Activated naive CD8-positive, alpha-beta T cell treated with anti-CD3 and anti-CD28 coated beads, Interleukin-2, amount 50 U/mL, for 16 hours (primary cell): ENCODE data around the gene ASMT.
"Not testable (repeated sequence)": the region's sequence is repeated elsewhere in the genome, so short reads cannot be mapped to it uniquely, and the experiment has no call there.

Source experiments
- DNase-seq: peaks from one replicate; pipeline ENCODE4 v3.0.0-alpha.2; 2020; ENCODE audit warnings: low read depth, low spot score

ASMT gene

DNA sequence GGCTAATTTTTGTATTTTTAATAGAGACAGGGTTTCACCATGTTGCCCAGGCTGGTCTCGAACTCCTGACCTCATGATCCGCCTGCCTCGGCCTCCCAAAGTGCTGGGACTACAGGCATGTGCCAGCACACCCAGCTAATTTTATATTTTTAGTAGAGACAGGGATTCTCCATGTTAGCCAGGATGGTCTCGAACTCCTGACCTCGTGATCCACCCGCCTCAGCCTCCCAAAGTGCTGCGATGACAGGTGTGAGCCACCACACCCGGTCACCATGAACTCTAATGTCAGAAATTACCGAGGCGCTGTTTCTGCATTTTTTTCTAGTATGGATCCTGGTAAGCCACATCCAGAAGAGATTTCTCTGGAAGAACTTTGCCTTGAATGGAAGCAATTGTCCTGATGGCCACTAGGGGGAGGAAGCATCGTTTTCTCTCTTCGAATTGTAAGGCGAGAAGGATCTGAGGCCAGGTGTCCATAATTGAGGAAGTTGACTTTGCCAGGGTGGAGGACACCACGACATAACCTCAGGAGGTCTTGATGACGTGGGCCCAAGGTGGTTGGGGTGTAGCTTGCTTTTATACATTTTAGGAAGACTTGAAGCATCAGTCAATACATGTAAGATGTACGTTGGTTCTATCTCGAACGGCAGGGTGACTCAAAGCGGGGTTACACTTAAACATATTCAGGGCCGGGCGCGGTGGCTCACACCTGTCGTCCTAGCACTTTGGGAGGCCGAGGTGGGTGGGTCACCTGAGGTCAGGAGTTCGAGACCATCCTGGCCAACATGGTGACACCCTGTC is 37.4 kb downstream of the ASMT start:
- not testable (repeated sequence) for DNase-seq

GRCh38 chrX:1656379-1656778 is 41.5 kb downstream of the ASMT start:
- no peak for DNase-seq

DNA sequence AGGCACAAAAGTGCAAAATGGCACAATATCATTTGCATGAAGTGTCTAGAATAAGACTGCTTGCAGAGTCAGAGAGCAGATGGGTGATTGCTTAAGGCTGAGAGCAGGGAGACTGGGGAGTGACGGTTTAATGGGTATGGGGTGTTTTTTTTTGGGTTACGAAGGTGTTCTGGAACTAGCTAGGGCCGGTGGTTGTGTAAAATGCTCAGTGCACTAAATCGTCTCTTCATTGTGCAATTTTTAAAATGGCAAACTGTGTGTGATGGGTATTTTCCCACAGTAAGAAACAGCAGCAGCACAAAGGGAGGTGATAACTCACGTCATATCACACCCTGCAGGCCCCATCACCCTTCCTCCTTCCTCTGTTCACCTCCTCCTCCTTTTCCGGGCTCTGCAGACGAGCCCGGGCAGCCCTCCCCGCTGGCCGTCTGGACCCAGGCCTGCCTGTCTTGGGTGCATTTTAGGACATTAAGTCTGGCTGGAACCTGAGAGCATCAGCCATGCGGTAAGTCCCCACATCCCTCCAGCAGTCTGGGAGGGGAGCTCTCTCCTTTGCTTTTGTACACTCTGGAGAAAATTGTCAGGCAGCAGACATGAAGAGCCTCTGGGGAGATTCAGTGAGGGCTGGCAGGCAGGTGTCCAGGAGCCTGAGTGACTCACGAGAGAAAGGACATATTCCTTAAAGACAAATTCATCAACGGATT is 42.7 kb downstream of the ASMT start:
- no peak for DNase-seq

- no peak for DNase-seq
Measured at GRCh38 chrX:1658071-1658491, 43.2 kb downstream of the ASMT start.

- DNase-seq, result no peak
Measured at GRCh38 chrX:1659664-1660461, 45.0 kb downstream of the ASMT start.

DNA sequence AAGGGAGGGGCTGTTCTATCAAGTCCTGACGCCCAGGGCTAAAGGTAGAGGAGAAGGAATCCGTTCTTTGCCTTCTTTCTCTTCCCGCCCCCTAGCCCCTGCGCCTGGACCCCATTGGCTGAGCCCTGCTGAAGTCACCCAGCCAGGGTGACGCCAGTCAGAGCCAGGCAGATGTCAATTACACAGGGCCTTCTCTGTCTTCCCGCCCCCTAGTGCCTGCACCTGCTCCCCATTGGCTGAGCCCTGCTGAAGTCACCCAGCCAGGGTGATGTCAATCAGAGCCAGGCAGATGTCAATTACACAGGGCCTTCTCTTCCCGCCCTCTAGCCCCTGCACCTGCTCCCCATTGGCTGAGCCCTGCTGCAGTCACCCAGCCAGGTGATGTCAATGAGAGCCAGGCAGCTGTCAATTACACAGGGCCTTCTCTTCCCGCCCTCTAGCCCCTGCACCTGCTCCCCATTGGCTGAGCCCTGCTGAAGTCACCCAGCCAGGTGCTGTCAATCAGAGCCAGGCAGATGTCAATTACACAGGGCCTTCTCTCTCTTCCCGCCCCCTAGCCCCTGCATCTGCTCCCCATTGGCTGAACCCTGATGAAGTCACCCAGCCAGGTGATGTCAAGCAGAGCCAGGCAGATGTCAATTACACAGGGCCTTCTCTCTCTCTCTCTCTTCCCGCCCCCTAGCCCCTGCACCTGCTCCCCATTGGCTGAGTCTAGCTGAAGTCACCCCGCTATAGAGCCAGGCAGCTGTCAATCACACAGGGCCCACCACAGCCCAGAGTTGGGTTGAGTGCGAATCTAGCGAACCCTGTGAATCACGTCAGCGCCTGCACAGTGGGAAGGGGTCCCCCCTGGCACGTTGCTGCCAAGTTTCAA is 46.4 kb downstream of the ASMT start:
- DNase-seq, result no peak

- no peak for DNase-seq
Measured at GRCh38 chrX:1661922-1662221, 47.0 kb downstream of the ASMT start.

DNA sequence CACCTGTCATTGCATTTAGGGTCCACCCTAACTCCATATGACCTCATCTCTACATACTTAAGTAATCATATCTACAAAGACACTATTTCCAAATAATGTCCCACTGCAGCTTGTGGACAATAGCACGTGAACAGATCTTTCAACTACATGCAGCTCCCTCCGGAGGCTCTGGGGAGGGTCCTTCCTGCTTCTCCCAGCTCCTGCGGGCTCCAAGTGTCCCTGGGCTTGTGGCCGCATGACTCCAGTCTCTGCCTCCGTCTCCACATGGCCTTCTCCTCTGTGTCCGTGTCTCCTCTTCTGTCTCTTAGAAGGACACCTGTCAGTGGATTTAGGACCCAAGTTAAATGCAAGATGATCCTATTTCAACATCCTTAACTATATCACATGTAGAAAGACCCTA is 52.7 kb downstream of the ASMT start:
- DNase-seq, result no peak

DNA sequence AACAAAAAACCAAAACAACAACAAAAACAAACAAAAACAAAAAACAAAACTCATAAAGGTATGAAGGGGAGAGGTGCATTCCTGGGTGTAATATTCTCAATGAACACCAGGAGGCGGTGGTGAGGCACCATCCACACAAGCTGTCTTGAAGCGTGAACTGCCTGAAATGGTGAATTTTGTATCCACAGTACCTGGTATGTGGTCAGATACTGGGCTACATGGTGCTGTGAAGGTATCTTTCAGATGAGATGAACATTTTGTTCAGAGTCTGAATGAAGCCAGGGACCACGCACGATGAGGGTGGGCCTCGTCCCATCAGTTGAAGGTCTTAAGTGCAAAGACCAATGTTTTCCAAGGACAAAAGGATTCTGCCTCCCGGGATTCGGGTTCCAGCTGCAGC is 58.5 kb downstream of the ASMT start:
- DNase-seq, result no peak

GRCh38 chrX:1676866-1677265 is 62.0 kb downstream of the ASMT start:
- no peak for DNase-seq

GRCh38 chrX:1679238-1679637 is 64.4 kb downstream of the ASMT start:
- no peak for DNase-seq

DNA sequence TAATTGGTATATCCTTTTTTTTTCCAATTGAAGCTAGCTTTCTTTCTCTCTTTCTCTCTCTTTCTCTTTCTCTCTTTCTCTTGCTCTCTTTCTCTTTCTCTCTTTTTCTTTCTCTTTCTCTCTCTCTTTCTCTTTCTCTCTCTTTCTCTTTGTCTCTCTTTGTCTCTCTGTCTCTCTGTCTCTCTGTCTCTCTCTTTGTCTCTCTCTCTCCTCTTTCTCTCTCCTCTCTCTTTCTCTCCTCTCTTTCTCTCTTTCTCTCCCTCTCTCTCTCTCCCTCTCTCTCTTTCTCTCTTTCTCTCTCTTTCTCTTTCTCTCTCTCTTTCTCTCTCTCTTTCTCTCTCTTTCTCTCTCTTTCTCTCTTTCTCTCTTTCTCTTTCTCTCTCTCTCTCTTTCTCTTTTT is 66.6 kb downstream of the ASMT start:
- DNase-seq, result no peak

- DNase-seq, result not testable (repeated sequence)
Measured at GRCh38 chrX:1681856-1682255, 67.0 kb downstream of the ASMT start.

DNA sequence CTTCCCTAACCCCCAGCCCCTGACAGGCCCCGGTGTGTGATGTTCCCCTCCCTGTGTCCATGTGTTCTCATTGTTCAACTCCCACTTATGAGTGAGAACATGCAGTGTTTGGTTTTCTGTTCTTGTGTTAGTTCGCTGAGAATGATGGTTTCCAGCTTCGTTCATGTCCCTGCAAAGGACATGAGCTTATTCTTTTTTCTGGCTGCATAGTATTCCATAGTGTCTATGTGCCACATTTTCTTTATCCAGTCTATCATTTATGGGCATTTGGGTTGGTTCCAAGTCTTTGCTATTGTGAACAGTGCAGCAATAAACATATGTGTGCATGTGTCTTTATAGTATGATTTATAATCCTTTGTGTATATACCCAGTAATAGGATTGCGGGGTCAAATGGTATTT is 67.6 kb downstream of the ASMT start:
- DNase-seq, result not testable (repeated sequence)

DNA sequence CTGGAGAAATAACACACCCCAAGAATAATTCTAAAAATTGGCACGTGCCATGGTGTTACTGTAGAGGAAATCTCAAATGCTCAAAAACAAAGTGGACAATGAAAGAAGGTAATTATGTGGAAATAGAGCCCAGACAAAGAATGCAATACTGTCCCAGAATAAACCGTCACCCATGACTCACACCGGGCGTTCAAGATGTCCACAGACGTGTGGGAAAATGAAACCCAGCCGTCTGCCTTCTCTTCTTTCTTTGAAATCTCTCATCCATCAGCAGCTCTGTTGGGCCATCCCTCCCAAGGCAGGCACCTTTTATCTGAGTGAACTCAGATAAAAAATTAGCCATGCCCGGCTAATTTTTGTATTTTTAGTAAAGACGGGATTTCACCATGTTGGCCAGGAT is 70.0 kb downstream of the ASMT start:
- DNase-seq, result not testable (repeated sequence)

- not testable (repeated sequence) for DNase-seq
Measured at GRCh38 chrX:1685444-1685880, 70.6 kb downstream of the ASMT start.

DNA sequence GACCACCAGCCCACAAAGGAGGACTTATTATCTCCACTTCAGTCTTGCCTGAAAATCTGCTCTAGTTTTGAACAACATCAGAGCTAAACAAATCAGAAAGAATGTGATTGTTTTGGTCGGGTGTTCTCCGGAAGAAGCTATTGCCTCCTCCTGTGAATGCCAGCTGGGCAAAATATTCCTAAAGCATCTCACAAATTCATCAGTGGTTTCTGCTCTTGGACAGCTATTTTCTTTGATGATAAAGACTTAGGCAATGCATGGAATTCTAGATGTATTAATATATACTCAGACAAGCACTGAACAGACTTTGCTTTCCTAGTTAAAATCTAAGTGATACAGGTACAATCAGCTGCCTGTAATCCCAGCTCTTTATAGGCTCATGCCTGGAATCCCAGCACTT is 71.8 kb downstream of the ASMT start:
- DNase-seq, result no peak
